SK-N-SH (cell line): ENCODE measurements around the gene SOCS7. TPM values are rescaled to one million over a fixed set of nuclear protein-coding genes. Genes with fewer than 3 reads are reported as not detected.

Source experiments
- CTCF ChIA-PET: fragments of 300-600, 350-600 bp; formaldehyde crosslinking; extraction: SDS; loops from one replicate; lab custom pipeline; 2021; lab: Yijun Ruan, JAX
- POLR2A ChIA-PET: fragments of 350-600 bp; sonication (Branson Sonifier 250); formaldehyde crosslinking; extraction: SDS; loops from one replicate; lab custom pipeline; 2020; ENCODE audit warnings: antibody characterized with exemption, inconsistent platforms; lab: Yijun Ruan, JAX
- DNase-seq: peaks from one replicate; pipeline ENCODE4 v3.0.0; 2012
- H2AFZ ChIP-seq: fragments of 200-600 bp; sonication (generic); 2 replicates; pipeline ENCODE4 v1.8.1; 2016; ENCODE audit warnings: antibody characterized with exemption, mild to moderate bottlenecking, low read depth
- H3F3A ChIP-seq: fragments of 200-600 bp; sonication (generic); replicated peaks from 2 replicates; pipeline ENCODE3; 2016; ENCODE audit warnings: antibody characterized with exemption, mild to moderate bottlenecking; ENCODE audit not compliant: insufficient read depth
- H3K27ac ChIP-seq, 2 experiments: fragments of 200-500 bp in 1 of 2; fragments of 200-600 bp in 1 of 2; sonication (Bioruptor generic) in 1 of 2; sonication (generic), shearing (Covaris generic) in 1 of 2; 2 replicates each; pipeline versions ENCODE4 v1.5.1 to v1.6.1; 2014 to 2016; ENCODE audit warnings: low read depth in 2 of 2, inconsistent platforms in 1 of 2, low read length in 1 of 2, mild to moderate bottlenecking in 1 of 2, mixed read lengths in 1 of 2
- H3K27me3 ChIP-seq: fragments of 200-600 bp; sonication (generic), shearing (Covaris generic); 2 replicates; pipeline ENCODE4 v1.6.1; 2016; ENCODE audit warnings: mixed run types; ENCODE audit not compliant: insufficient read depth
- H3K36me3 ChIP-seq, 2 experiments: fragments of 200-500 bp in 1 of 2; fragments of 200-600 bp in 1 of 2; sonication (Bioruptor generic) in 1 of 2; sonication (generic) in 1 of 2; replicated peaks in 1 of 2; 2 replicates each; pipeline versions ENCODE3 to v1.5.1; 2014 to 2016; ENCODE audit warnings: low read length in 1 of 2, mild to moderate bottlenecking in 1 of 2; ENCODE audit not compliant: insufficient read depth in 2 of 2, control insufficient read depth in 1 of 2
- H3K4me1 ChIP-seq, 2 experiments: fragments of 200-500 bp in 1 of 2; fragments of 200-600 bp in 1 of 2; sonication (Bioruptor generic) in 1 of 2; sonication (generic), shearing (Covaris generic) in 1 of 2; 2 replicates each; pipeline versions ENCODE4 v1.5.1 to v1.6.1; 2014 to 2016; ENCODE audit warnings: low read depth in 1 of 2, low read length in 1 of 2, mixed run types in 1 of 2; ENCODE audit not compliant: insufficient read depth in 2 of 2, control insufficient read depth in 1 of 2
- H3K4me2 ChIP-seq: fragments of 200-600 bp; sonication (generic), shearing (Covaris generic); 2 replicates; pipeline ENCODE4 v1.6.1; 2017; ENCODE audit warnings: mixed run types
- H3K4me3 ChIP-seq, 2 experiments: fragments of 200-500 bp in 1 of 2; fragments of 200-600 bp in 1 of 2; sonication (Bioruptor generic) in 1 of 2; sonication (generic), shearing (Covaris generic) in 1 of 2; 2 replicates each; pipeline versions ENCODE4 v1.5.1 to v1.8.1; 2014 to 2016; ENCODE audit warnings: low read depth in 2 of 2, inconsistent platforms in 1 of 2, low read length in 1 of 2, mild to moderate bottlenecking in 1 of 2, mixed read lengths in 1 of 2, moderate library complexity in 1 of 2
- H3K79me2 ChIP-seq: fragments of 200-600 bp; sonication (generic); 2 replicates; pipeline ENCODE4 v1.8.1; 2017; ENCODE audit warnings: mild to moderate bottlenecking; ENCODE audit not compliant: insufficient read depth
- H3K9ac ChIP-seq: fragments of 200-600 bp; sonication (generic); 2 replicates; pipeline ENCODE4 v1.6.1; 2017; ENCODE audit warnings: mixed run types
- H3K9me2 ChIP-seq: fragments of 200-600 bp; sonication (generic); 2 replicates; pipeline ENCODE4 v1.6.1; 2017; ENCODE audit warnings: mixed run types
- H3K9me3 ChIP-seq: fragments of 200-600 bp; sonication (generic); 2 replicates; pipeline ENCODE4 v1.6.1; 2017; ENCODE audit warnings: mixed run types, mild to moderate bottlenecking, moderate library complexity
- H4K20me1 ChIP-seq: fragments of 200-600 bp; sonication (generic); 2 replicates; pipeline ENCODE4 v1.6.1; 2017; ENCODE audit warnings: mild to moderate bottlenecking, mixed run types; ENCODE audit not compliant: insufficient read depth
- EP300 ChIP-seq, 2 experiments: IDR thresholded peaks; 2 replicates each; pipeline versions ENCODE4 v1.4.0 to v1.6.1; 2012; ENCODE audit warnings: borderline replicate concordance in 1 of 2, low read depth in 1 of 2, low read length in 1 of 2
- GATA2 ChIP-seq: sonication (generic); formaldehyde crosslinking; IDR thresholded peaks from 2 replicates; pipeline ENCODE4 v1.5.0; 2020; ENCODE audit warnings: mild to moderate bottlenecking, missing genetic modification reagents
- JUND ChIP-seq: IDR thresholded peaks from 2 replicates; pipeline ENCODE4 v1.4.0; 2012
- MEF2A ChIP-seq: IDR thresholded peaks from 2 replicates; pipeline ENCODE4 v1.4.0; 2012; ENCODE audit warnings: low read depth, borderline replicate concordance
- MXI1 ChIP-seq: IDR thresholded peaks from 2 replicates; pipeline ENCODE4 v1.6.1; 2012; ENCODE audit warnings: mild to moderate bottlenecking, low read depth, low read length, improper control_type of control experiment
- NRF1 ChIP-seq: IDR thresholded peaks from 2 replicates; pipeline ENCODE4 v1.6.1; 2012; ENCODE audit warnings: low read depth, mild to moderate bottlenecking, low read length
- RCOR1 ChIP-seq: fragments of 150-350 bp; IDR thresholded peaks from 2 replicates; pipeline ENCODE4 v1.6.1; 2017; ENCODE audit warnings: antibody characterized with exemption, low read length
- REST ChIP-seq: IDR thresholded peaks from 2 replicates; pipeline ENCODE4 v1.6.1; 2012; ENCODE audit warnings: mild to moderate bottlenecking, low read depth, low read length, moderate library complexity
- RFX5 ChIP-seq: IDR thresholded peaks from 2 replicates; pipeline ENCODE4 v1.6.1; 2012; ENCODE audit warnings: mild to moderate bottlenecking, improper control_type of control experiment, low read length
- SMC3 ChIP-seq: IDR thresholded peaks from 2 replicates; pipeline ENCODE4 v1.6.1; 2012; ENCODE audit warnings: low read depth, low read length, improper control_type of control experiment
- WGBS: methylation state at CpG from one replicate; pipeline ENCODE4 v1.1.6; 2017; ENCODE audit warnings: low lambda C conversion rate; 5-methylcytosine and 5-hydroxymethylcytosine counted together
- polyA plus RNA-seq, 3 experiments: library from polyadenylated mRNA; depleted of rRNA; stranded (reverse); fragments of >200 nt; gene quantifications; 2 replicates each; pipeline ENCODE4 v1.2.3, GENCODE V29; 2012

Gene SOCS7
- polyA plus RNA-seq, 1 of the 3 experiments (the other 2 are of a cell fraction), result 7.4 TPM

- peaks cover 0 to 47% of the 10 kb centered on the region in 2 experiments; a peak in 2 of 4 replicates for H3K4me1 ChIP-seq
- no peak for DNase-seq
- ChIA-PET POLR2A (no interaction called here), CTCF (interaction anchor here (0.7 to 5.1 kb wide), 7 partner anchors 9 to 83 kb away, joined by 3 to 41 read pairs (median 4); no protein-coding TSS in a partner anchor)
- H3K79me2 ChIP-seq, result no peaks in the 10 kb centered on the region
- no peaks in the 10 kb centered on the region for H3K9me3 ChIP-seq
- no peaks in the 10 kb centered on the region for H3F3A ChIP-seq
- WGBS, result 96% methylated on average over 5 of the region's 5 CpGs
- H3K27ac ChIP-seq, result peak overlapping the region in 1 of 2 experiments; percentile 0; a peak in 1 of 4 replicates
- H3K9me2 ChIP-seq, result no peaks in the 10 kb centered on the region
- no peak overlapping the region for H3K4me3 ChIP-seq
- peaks cover 6 to 25% of the 10 kb centered on the region in 2 experiments for H3K36me3 ChIP-seq
- H3K27me3 ChIP-seq, result no peaks in the 10 kb centered on the region
- no peak overlapping the region for H3K4me2 ChIP-seq
- H2AFZ ChIP-seq, result no peak overlapping the region
- H4K20me1 ChIP-seq, result no peaks in the 10 kb centered on the region
- no peak overlapping the region for H3K9ac ChIP-seq
- no peak for TF ChIP-seq NRF1
- TF ChIP-seq MEF2A, result no peak
- no peak for TF ChIP-seq REST
- TF ChIP-seq JUND, result no peak
- TF ChIP-seq SMC3, result no peak
- no peak for TF ChIP-seq MXI1
These were observed 51.3 kb downstream of the SOCS7 start for GRCh38 chr17:38402897-38403296.

GRCh38 chr17:38403491-38403890 lies 51.8 kb downstream of the SOCS7 start:
- H4K20me1 ChIP-seq, result no peaks in the 10 kb centered on the region

More at GRCh38 chr17:38403491-38403890, 51.8 kb downstream of the SOCS7 start:
- H2AFZ ChIP-seq, result no peak overlapping the region
- ChIA-PET CTCF (interaction anchor here (0.7 to 5.1 kb wide), 6 partner anchors 11 to 83 kb away, joined by 3 to 41 read pairs (median 4); no protein-coding TSS in a partner anchor), POLR2A (no interaction called here)
- H3K27ac ChIP-seq, result peak overlapping the region in 1 of 2 experiments; percentile 0; a peak in 1 of 4 replicates
- TF ChIP-seq GATA2 (CRISPR knock-in tag), result peak; percentile 31; the same call in 1 of the 2 replicates
- TF ChIP-seq EP300 (IDR thresholded peaks at IDR 0.05; ENCODE audit: borderline replicate concordance in 1 of 2, low read depth in 1 of 2, low read length in 1 of 2), result no peak
- no peak for TF ChIP-seq RCOR1
- no peak for TF ChIP-seq RFX5
- TF ChIP-seq MXI1, result peak; percentile 20; the same call in 1 of the 2 replicates
- no peak overlapping the region for H3K9ac ChIP-seq
- no peaks in the 10 kb centered on the region for H3K79me2 ChIP-seq
- H3K4me3 ChIP-seq, result no peak overlapping the region
- H3K4me2 ChIP-seq, result no peak overlapping the region
- 61% methylated on average over 4 of the region's 4 CpGs for WGBS
- no peaks in the 10 kb centered on the region for H3K9me2 ChIP-seq
- no peaks in the 10 kb centered on the region for H3K9me3 ChIP-seq
- H3K36me3 ChIP-seq, result peaks cover 6 to 25% of the 10 kb centered on the region in 2 experiments
- peaks cover 0 to 47% of the 10 kb centered on the region in 2 experiments; a peak in 2 of 4 replicates for H3K4me1 ChIP-seq
- no peaks in the 10 kb centered on the region for H3F3A ChIP-seq
- peak; percentile 58 for DNase-seq
- no peaks in the 10 kb centered on the region for H3K27me3 ChIP-seq
